GM18951 (cell line): ENCODE measurements around the gene EED.

ENCODE experiments used
- POLR2A ChIP-seq: IDR thresholded peaks from 4 replicates; pipeline ENCODE4 v1.6.1; 2011; ENCODE audit warnings: mild to moderate bottlenecking; ENCODE audit not compliant: insufficient read length, insufficient read depth; ENCODE audit errors: extremely low read depth
- in situ Hi-C: fragments of 300-500 bp; cut with MboI; formaldehyde crosslinking; loops from one replicate; pipeline ENCODE4 v1.12.0; 2022; ENCODE audit warnings: low sequenced_read_pairs, mixed read lengths, inconsistent platforms; ENCODE audit not compliant: unreplicated experiment

The EED gene, protein sequence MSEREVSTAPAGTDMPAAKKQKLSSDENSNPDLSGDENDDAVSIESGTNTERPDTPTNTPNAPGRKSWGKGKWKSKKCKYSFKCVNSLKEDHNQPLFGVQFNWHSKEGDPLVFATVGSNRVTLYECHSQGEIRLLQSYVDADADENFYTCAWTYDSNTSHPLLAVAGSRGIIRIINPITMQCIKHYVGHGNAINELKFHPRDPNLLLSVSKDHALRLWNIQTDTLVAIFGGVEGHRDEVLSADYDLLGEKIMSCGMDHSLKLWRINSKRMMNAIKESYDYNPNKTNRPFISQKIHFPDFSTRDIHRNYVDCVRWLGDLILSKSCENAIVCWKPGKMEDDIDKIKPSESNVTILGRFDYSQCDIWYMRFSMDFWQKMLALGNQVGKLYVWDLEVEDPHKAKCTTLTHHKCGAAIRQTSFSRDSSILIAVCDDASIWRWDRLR

DNA sequence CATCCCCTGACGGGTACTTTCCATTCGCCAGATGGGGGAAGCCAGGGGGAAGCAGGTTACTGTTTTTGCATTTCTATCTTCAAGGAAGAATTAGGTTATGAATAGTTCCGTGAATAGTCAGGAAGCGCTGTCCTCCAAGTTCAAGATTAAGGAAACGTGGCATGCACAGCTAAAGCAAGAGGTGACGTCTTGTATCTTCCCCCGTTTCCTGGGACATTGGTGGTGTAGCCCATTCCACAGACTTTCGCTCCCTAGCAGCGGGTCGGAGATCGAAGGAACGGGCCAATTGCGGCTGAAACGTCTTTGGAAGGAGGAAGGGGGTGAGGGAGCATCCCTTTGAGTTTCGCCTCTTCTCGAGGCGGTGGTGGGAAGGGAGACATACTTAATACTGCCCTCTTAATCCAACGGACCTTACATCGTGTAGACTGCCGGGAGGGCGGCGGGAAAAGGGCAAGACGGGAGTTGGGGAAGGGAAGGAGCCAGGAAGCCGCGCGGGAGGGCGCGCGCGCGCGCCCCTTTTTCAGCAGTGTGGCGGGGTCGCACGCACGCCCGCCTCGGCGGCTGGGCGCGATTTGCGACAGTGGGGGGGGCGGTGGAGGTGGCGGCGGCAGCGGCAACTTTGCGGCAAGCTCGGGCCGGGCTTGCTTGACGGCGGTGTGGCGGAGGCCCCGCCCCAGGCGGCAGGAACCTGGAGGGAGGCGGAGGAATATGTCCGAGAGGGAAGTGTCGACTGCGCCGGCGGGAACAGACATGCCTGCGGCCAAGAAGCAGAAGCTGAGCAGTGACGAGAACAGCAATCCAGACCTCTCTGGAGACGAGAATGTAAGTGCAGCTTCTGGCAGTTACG lies at the start of gene EED:
Gene EED, plus strand, starts transcription at position 232 of the 847 bp plus-strand sequence. Its CDS starts 477 bp downstream, at position 709.
- TF ChIP-seq POLR2A, result peak; percentile 80
- in situ Hi-C loops, result no loop called here

DNA sequence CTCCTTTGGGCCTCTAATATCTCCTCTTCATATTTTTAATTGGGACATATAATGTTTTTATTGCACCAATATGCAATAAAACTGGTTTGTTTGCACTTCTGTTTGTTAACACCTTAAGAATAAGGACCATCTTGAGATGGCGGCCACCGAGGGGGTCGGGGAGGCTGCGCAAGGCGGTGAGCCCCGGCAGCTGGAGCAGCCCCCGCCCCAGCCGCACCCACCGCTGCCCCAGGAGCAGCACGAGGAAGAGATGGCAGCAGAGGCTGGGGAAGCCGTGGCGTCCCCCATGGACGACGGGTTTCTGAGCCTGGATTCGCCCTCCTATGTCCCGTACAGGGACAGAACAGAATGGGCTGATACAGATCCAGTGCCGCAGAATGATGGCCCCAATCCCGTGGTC lies 49.6 kb upstream of the EED start:
- in situ Hi-C loops, result loop anchor here (10.0 kb wide), 1 partner anchor 150 kb away; no protein-coding TSS in a partner anchor
- no peak for TF ChIP-seq POLR2A

DNA sequence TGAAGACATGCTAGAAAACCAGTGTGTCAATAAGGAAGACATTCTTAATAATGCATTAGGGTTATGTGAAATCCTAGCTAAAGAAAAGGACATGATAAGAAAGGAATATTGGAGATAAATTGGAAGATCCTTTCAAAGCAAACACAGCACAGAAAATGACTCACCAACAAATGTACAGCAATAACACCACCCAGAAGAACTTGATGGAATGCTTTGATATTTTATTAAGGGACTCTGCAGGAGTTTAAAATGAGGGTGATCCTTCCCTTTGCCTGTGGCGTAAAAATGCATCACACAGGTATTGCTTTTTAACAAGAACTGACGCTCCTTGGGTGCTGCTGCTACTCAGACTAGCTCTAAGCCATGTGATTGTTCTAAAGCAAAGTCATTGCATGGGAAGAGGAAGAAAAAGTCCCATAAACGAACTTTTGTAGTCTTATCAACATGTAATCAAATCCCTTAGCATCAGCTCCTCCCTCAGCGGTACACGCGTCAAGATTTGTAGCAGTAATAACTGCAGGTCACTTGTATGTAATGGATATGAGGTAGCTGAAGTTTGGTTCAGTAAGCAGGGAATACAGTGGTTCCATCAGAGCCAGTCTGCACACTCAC lies 48.4 kb upstream of the EED start:
- no peak for TF ChIP-seq POLR2A
- in situ Hi-C loops, result loop anchor here (10.0 kb wide), 1 partner anchor 151 kb away; no protein-coding TSS in a partner anchor

DNA sequence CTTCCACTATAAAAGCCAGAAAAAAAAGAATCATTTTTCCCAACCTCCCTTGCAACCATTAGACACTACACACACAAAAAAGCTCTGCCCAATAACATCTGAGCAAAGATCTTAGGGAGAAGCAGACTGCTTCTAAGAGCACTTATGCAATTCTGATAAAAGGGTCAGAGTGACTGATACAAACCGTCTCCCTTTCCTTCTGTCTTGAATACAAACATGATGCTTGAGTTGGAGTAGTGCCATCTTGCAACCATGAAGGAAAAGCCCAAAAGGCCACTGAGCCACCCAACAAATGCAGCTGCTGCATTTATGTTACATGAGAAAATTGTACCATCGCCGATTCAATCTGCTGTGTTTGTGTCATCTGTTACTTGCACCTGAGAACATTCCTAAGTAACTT lies 47.6 kb upstream of the EED start:
- in situ Hi-C loops, result loop anchor here (10.0 kb wide), 1 partner anchor 152 kb away; no protein-coding TSS in a partner anchor
- TF ChIP-seq POLR2A, result no peak

DNA sequence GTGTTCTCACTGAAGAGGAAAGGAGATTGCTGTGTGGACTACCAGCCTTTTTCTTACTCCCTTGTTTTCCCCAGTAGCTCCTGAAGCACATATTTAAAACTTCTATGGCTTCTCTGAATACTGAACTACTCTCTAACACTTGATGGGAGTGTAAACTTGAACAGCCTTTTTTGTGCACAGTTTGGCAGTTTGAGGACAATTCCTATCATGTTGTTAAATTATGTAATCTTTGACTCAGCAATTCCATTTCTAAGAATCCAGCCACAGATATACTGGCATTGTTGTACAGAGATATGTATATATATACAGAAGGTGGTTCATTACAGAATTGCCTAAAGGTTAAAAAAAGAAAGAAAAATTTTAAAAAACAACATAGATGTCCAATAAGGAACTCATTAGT lies 47.1 kb upstream of the EED start:
- in situ Hi-C loops, result loop anchor here (10.0 kb wide), 1 partner anchor 153 kb away; no protein-coding TSS in a partner anchor

DNA sequence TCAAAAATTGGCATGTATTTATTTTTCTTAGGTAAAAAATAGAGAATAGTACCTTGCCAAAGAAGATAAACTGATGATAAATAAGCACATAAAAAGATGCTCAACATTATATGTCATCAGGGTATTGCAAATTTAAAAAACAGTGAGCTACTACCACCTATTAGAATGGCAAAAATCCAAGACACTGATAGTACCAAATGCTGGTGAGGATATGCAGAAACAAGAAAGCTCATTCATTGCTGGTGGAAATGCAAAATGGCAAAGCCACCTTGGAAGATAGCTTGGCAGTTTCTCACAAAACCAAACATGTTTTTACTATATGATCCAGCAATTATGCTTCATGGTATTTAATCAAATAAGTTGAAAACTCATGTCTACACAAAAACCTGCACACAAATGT lies 46.4 kb upstream of the EED start:
- in situ Hi-C loops, result loop anchor here (10.0 kb wide), 1 partner anchor 153 kb away; no protein-coding TSS in a partner anchor
- no peak for TF ChIP-seq POLR2A

More for the DNA sequence above, 47.1 kb upstream of the EED start:
- no peak for TF ChIP-seq POLR2A

DNA sequence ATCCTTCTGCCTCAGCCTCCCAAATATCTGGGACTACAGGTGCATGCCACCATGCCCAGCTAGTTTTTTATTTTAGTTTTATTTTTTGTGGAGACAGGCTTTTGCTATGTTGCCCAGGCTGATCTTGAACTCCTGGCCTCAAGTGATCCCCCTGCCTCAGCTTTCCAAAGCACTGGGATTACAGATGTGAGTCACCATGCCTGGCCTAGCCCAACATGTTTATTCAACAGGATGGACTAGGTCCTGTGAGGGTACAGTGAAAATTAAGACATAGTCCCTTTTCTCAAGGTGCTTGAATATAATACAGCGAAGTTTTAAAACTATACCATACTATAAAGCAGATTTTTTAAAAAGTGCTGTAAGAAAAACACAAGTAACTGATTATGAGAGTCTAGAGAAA lies 45.2 kb upstream of the EED start:
- in situ Hi-C loops, result loop anchor here (10.0 kb wide), 1 partner anchor 155 kb away; no protein-coding TSS in a partner anchor

DNA sequence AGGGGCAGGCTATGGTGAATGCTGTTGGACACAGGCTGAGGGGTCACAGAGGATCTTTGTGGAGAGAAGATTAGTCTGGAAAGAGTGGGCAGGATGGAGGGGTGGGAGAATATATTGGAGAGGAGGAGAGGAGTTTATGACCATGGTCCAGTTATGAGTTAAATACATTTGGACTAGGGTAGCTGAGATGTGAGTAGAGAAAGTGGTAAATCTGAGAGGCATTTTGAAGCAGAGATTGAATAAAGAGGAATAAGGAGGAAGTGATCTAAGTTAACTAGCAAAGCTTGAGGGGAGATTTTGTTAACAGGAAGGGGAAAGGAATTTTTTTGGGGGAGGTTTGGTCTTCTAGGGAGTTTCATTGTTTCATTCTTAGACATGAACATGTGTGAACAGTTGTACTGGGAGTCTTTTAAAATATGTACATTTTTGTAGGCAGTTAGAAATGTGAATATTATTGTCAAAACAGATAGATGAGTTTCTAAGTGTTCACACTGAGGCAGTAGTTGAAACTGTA lies 43.1 kb upstream of the EED start:
- TF ChIP-seq POLR2A, result no peak
- in situ Hi-C loops, result no loop called here

More for the DNA sequence above, 45.2 kb upstream of the EED start:
- TF ChIP-seq POLR2A, result no peak

DNA sequence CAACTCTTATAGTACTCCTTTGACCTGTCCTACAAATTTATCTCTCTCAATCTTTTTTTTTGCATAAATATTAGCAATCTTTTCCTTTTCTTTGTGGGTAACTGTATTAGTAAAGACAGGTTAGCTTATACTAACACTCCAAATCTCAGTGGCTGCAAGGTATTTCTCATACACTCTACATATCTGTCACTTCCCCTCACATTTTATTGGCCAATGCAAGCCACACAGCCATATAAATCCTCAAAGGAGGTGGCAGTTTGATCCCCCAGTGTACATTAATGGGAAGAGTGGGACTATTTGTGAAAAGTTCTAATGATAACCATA lies 42.6 kb upstream of the EED start:
- in situ Hi-C loops, result no loop called here
- no peak for TF ChIP-seq POLR2A

DNA sequence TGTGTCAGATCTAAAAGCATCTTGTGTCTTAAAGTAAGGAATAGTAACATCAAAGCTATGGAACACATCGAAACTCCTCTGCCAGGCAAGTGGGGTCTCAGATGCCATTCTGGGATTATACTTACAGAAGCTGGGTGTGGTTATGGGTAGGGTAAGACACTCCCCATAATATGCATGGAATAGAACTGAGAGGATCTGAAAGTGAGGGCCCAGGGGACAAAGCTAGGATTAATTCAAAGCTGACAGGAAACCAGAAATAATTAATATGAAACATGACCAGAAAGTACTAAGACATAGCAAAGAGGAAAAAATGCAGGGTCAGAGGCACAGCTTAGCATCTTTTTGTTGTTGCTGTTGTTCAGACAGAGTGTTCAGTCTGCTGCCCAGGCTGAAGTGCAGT lies 40.2 kb upstream of the EED start:
- TF ChIP-seq POLR2A, result no peak
- in situ Hi-C loops, result no loop called here

DNA sequence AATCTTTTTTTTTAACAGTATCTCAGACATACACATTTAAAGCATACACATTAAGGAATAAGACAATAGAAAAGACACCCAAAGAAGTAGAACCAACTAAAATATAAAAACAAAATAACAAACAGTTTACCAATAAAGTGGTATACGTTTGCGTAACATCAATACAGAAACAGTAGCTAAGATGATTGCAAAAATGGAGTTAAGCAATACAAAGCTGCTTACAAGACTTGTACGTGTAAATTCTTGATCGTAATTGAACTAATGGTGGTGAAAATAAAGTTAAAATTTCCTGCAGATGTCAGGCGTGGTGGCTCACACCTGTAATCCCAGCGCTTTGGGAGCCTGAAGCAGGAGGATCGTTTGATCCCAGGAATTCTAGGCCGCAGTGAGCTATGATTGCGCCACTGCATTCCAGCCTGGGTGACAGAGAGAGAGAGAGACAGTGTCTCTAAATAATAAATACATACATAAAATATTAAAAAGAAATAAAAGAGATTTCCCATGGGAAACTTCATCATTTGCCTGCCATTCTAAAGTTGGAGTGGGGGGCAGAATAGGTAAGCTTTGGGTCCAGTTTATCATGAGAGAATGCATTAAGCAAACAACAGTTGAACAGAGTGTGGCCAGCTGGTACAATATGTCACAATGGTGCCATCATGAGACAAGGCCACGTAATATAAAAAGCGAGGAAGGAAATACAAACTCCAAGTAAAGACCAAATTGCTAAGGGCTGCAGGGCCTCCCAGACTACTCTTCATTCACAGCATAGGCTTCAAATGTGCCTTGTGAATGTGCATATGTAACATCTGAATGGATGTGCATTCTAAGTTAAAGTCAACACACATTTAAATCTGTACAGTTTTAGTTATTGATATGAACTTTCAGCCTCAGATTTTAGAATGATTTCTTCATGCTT lies 38.9 kb upstream of the EED start:
- in situ Hi-C loops, result no loop called here
- TF ChIP-seq POLR2A, result no peak

DNA sequence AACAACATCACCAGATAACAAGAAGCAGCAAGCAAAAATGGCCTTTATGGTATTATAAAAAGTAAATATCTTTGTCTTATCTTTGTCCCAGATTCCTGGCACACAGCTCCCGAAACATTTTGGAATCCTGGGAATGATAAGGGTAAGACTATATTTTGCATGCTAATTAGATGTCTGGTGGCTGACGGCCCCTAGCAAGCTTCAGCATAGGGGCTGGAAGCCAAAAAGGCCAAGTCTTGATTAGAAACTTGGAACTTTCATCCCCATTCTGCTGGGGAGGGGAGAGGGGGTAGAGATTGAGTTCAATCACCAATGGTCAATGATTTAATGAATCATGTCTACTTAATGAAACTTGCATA lies 38.2 kb upstream of the EED start:
- no peak for TF ChIP-seq POLR2A
- in situ Hi-C loops, result no loop called here
